Psoas muscle (tissue), 8 donors: ENCODE measurements around the gene PTPN7. TPM values are rescaled to one million over a fixed set of nuclear protein-coding genes. Genes with fewer than 3 reads are reported as not detected.
A peak's percentile ranks its signal among the peaks of the same experiment; 100 is the strongest.
"Not testable (repeated sequence)": the region's sequence is repeated elsewhere in the genome, so short reads cannot be mapped to it uniquely, and the experiment has no call there.

Experiments
- ATAC-seq, 4 donors: fragments of 200-7000 bp; cut with Tn5 transposase; one replicate each; pipeline ENCODE4 v1.9.1; 2020; ENCODE audit warnings: moderate library complexity in 3 of 4, mild to moderate bottlenecking in 2 of 4
- DNase-seq, 2 donors: peaks; one replicate each; pipeline ENCODE4 v3.0.0-alpha.2; 2020
- H3K27ac ChIP-seq: fragments of 200-600 bp; one replicate; pipeline ENCODE4 v1.8.0; 2022
- H3K27me3 ChIP-seq, 3 donors: fragments of 200-600 bp in 1 of 3; one replicate each; pipeline versions ENCODE4 v1.6.1 to v1.8.0; 2013 to 2022; ENCODE audit warnings: low read length in 2 of 3, mild to moderate bottlenecking in 2 of 3, moderate library complexity in 1 of 3; ENCODE audit not compliant: insufficient read depth in 3 of 3
- H3K36me3 ChIP-seq, 2 donors: fragments of 200-600 bp in 1 of 2; one replicate each; pipeline versions ENCODE4 v1.6.1 to v1.8.0; 2013 to 2022; ENCODE audit warnings: low read depth in 1 of 2, mild to moderate bottlenecking in 1 of 2, moderate library complexity in 1 of 2; ENCODE audit not compliant: insufficient read depth in 1 of 2
- H3K4me1 ChIP-seq: fragments of 200-600 bp; one replicate; pipeline ENCODE4 v1.8.0; 2022
- H3K4me3 ChIP-seq: fragments of 200-600 bp; one replicate; pipeline ENCODE4 v1.8.0; 2022; ENCODE audit warnings: mild to moderate bottlenecking
- H3K9me3 ChIP-seq: fragments of 200-600 bp; one replicate; pipeline ENCODE4 v1.8.0; 2022
- CTCF ChIP-seq: fragments of 200-600 bp; IDR thresholded peaks from one replicate; pipeline ENCODE4 v1.8.0; 2022; ENCODE audit warnings: antibody characterized with exemption
- WGBS, 3 donors: extraction: QIAGEN DNeasy Blood & Tissue Kit; methylation state at CpG; one replicate each; pipeline versions ENCODE4 v1.1.6 to v1.1.7; 2013; 5-methylcytosine and 5-hydroxymethylcytosine counted together
- intact Hi-C, 2 donors: fragments of 100-400 bp; cut with DNase I; formaldehyde crosslinking; loops; one replicate each; pipeline versions ENCODE4 v1.11.0 to v1.14.2; 2022
- polyA plus RNA-seq, 3 donors: library from polyadenylated mRNA; stranded (reverse); fragments of 200-250 nt; gene quantifications; one replicate each; pipeline ENCODE4 v1.2.3, GENCODE V29; 2013
- total RNA-seq, 4 donors: library from RNA; stranded (reverse); fragmentation: NEBNext Ultra II Directional in 2 of 4; extraction: Animal tissue kit (Norgen Biotek cat#: 25700) in 2 of 4; gene quantifications; one replicate each; pipeline versions ENCODE4 v1.2.1 to v1.2.4, GENCODE V29; 2021 to 2023
- donor health status: healthy with polysubstance abuse.
- donor health status: DM: no; HTN: no; CAD: no; lungs with moderate emphysema.
- donor health status: Bipolar disorder and iron deficiency.
- donor health status: healthy.
- donor health status: DM: yes; HTN: yes; CAD: no.
- donor health status: DM: no; HTN: no; CAD: no.
- donor health status: DM: no; HTN: no; CAD: no.
- donor health status: DM: yes; HTN: yes; CAD: no.

The PTPN7 gene
- total and polyA plus RNA-seq, 7 donors: 0.10 to 1.0 (median 0.32) TPM

- intact Hi-C loops: no loop called here
- WGBS, 3 donors: 84 to 89% (median 88%) methylated on average over 4 of the region's 4 CpGs
- Histone ChIP-seq H3K27ac (no peak overlapping the region), H3K4me3 (no peak overlapping the region), H3K9me3 (no peaks in the 10 kb centered on the region), H3K4me1 (peaks cover 8% of the 10 kb centered on the region), H3K36me3 (no peaks in the 10 kb centered on the region), H3K27me3 (no peaks in the 10 kb centered on the region)
- no peak for DNase-seq
- no peak for ATAC-seq
- no peak for TF ChIP-seq CTCF
These were observed 12.0 kb downstream of the PTPN7 start for GRCh38 chr1:202148391-202148790.

- Histone ChIP-seq H3K4me3 (no peak overlapping the region), H3K27me3 (no peaks in the 10 kb centered on the region), H3K36me3 (no peaks in the 10 kb centered on the region), H3K9me3 (no peaks in the 10 kb centered on the region), H3K27ac (no peak overlapping the region), H3K4me1 (peaks cover 16% of the 10 kb centered on the region)
- 51 to 74% (median 67%) methylated on average over 3 of the region's 3 CpGs for WGBS, 3 donors
- DNase-seq: no peak
- intact Hi-C loops: no loop called here
- TF ChIP-seq CTCF: no peak
- no peak for ATAC-seq
These were observed 13.4 kb downstream of the PTPN7 start for GRCh38 chr1:202146993-202147392.

GRCh38 chr1:202146279-202146678, 14.1 kb downstream of the PTPN7 start:
- intact Hi-C loops: no loop called here
- TF ChIP-seq CTCF: no peak
- ATAC-seq: no peak
- WGBS, 3 donors: 91 to 95% (median 92%) methylated on average over 5 of the region's 5 CpGs
- Histone ChIP-seq H3K9me3 (no peaks in the 10 kb centered on the region), H3K27me3 (no peaks in the 10 kb centered on the region), H3K4me3 (no peak overlapping the region), H3K4me1 (peaks cover 19% of the 10 kb centered on the region), H3K36me3 (no peaks in the 10 kb centered on the region), H3K27ac (no peak overlapping the region)
- no peak for DNase-seq

GRCh38 chr1:202145744-202146140, 14.7 kb downstream of the PTPN7 start:
- H3K4me3 ChIP-seq, DNase-seq, H3K27me3 ChIP-seq, H3K9me3 ChIP-seq, ATAC-seq, intact Hi-C loops, H3K27ac ChIP-seq, H3K36me3 ChIP-seq: not testable (repeated sequence)
- peaks cover 23% of the 10 kb centered on the region for H3K4me1 ChIP-seq
- 95 to 98% (median 96%) methylated on average over 8 of the region's 8 CpGs for WGBS, 3 donors

- 9 to 14% (median 12%) methylated on average over 13 of the region's 13 CpGs for WGBS, 3 donors
- no peaks in the 10 kb centered on the region for H3K9me3 ChIP-seq
- no peak for TF ChIP-seq CTCF
- H3K27ac ChIP-seq: peak overlapping the region; percentile 92
- no peaks in the 10 kb centered on the region for H3K27me3 ChIP-seq
- intact Hi-C loops: no loop called here
- ATAC-seq (peak in 2 of 4 donors; percentile 8 to 30), DNase-seq (no peak)
- H3K4me1 ChIP-seq: peaks cover 23% of the 10 kb centered on the region
- no peaks in the 10 kb centered on the region for H3K36me3 ChIP-seq
- peak overlapping the region; percentile 97 for H3K4me3 ChIP-seq
These were observed 15.2 kb downstream of the PTPN7 start for GRCh38 chr1:202145068-202145743.
